GM19035 (cell line): ENCODE measurements around the gene B4GALNT1.
A peak's percentile ranks its signal among the peaks of the same experiment; 100 is the strongest.
"Not testable (repeated sequence)": the region's sequence is repeated elsewhere in the genome, so short reads cannot be mapped to it uniquely, and the experiment has no call there.

ENCODE experiments used
- ATAC-seq: cut with Tn5 transposase; IDR thresholded peaks from one replicate; pipeline ENCODE4 v1.9.1; 2021; ENCODE audit not compliant: unreplicated experiment

The B4GALNT1 gene

DNA sequence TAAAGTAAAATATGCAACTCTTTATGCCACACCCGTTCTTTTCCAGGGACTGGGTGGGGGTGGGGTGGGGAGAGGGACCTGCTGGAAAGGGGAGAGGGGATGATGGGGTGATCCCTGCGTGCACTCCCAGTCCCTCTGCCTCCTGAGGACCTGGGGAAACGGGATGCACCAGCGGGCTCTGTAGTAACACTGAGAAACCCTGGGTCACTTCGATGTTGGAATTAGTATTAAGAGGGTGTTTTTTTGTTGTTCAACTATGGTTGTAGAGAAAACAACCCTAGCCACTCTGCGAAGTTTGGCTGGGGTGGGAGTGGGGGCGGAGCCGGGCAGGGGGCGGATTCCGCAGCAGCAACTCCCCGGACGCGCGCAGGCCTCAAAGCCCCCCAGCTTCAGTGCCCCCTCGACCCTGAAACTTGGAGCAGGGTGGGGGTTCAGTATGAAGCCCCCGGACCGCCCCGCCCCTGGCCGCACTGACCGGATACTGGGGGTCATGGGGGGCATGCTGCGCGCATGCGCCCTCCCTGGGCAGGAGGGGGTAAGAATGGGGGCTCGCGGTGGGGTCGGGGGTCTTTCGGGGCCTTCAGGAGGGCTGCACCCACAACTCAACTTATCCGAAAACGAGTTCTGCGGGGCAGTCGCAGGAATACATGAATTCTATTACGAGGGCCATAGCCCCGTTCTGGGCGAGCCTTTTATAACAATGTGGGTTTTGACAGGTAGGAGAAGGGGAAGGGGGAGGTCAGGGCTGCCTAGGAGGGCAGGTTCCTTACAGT lies 23.0 kb downstream of the B4GALNT1 start:
- ATAC-seq: no peak

DNA sequence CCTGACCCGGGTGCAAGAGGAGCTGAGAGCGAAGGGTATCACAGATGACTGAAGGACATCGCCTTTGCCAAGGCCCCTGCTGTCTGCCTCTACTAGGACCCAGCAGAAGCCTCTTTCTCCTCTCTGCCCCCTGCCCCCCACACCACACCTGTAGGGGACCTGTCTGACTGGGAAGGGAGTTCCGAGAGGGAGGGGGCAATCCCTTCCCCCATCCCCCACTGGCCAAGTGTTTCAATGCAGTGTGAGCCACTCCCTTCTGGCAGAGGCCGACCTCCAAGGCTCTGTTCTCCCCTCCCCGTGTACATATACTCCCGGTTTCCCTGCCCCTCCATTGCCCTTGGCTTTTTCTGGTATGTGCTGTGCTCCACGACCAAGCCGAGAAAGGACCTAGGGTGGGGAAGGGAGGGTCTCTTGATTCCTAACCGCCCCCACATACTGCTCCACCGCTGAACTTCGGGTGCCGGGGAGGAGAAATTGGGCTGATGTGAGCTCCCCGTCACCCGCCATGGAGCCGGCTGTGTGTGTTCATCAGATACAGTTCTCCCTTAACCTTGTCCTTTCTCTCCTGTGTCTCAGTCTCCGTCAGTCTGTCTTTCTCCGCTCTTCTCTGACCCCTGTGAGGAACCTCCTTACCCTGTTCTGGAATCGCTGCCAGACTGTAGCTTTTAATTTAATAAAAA lies 23.8 kb downstream of the B4GALNT1 start:
- no peak for ATAC-seq

DNA sequence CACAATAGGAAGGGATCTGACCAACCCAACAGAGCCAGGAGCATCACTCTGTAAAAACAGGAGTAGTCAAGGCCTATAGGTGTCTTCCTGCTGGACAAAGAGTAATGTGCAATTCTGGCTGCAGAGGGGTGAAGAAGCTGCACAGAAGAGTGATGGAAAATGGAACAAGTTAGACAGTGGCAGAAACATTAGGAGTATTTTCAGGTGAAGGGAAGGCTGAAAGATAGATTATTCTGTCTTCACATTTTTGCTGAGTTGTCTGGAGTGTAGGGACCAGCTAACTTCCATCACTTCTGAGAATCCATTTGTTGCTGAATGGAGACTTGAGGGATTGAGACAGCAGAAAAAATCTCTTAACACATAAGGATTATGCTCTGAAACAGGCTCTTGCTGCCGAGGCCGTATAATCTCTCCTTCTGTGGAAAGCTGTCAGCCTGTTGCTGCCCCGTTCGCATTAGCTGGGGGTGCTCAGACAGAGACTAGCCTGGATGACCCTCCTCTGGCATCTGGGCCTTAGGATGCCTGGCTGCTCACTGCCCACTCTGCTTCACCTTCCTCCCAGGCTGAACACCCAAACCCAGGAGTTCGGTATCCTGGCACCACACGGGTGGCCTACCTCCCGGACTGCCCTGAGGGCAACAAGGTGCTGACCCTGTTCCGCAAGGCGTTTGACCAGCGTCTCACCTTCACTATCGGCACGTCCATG lies 24.9 kb downstream of the B4GALNT1 start:
- no peak for ATAC-seq

DNA sequence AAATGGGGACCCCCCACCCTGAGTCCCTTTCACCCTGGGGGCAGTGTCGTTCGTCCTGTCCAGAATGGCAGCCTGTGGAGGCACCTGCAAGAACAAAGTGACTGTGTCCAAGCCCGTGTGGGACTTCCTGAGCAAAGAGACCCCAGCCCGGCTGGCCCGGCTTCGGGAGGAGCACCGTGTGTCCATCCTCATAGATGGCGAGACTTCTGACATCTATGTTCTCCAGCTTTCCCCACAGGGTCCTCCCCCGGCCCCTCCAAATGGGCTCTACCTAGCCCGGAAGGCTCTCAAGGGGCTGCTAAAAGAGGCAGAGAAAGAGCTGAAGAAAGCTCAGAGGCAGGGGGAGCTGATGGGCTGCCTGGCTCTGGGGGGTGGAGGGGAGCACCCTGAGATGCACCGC lies 26.2 kb downstream of the B4GALNT1 start:
- no peak for ATAC-seq

DNA sequence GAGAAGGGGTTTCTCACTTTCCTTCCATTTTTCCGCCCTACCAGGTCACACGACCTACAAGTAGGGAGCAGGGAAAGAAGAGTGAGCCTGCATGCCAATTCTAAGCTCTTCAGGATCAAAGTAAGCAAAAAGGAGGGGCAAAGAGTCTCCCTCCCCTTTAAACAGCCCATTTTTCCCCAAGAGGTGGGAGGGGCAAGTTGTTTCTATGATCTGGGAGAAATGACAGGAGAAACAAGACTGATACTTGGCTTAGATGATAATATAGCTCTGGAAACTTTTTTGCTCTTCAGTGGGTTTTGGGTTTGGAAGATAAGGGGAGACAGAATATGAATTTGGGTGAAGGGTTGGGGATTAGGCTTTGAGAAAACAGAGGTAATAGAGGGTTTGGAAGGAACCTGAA lies 26.6 kb downstream of the B4GALNT1 start:
- no peak for ATAC-seq

DNA sequence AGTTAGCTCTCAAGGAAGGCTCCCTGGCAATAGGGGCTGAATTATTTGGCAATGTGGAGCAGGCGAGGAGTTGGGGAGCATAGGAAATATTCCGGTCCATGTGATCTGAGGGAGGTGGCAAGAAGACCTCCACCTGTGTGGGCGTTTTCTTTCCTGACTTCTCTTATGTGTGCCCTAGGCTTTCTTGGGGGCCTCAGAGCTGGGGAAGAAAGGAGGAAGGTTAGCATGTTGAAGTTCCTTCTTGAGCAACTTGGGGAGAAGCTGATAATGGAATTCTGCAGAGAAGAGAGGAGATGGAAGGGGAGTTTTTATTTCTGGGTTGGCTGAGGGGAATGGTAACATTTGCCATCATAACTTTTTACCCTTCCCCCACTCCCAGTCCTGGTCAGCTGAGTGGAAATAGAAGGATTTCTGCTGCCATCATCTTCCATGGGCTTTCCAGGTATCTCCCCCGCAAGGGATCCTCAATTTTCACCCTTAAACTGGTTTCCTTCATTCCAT lies 27.1 kb downstream of the B4GALNT1 start:
- no peak for ATAC-seq

DNA sequence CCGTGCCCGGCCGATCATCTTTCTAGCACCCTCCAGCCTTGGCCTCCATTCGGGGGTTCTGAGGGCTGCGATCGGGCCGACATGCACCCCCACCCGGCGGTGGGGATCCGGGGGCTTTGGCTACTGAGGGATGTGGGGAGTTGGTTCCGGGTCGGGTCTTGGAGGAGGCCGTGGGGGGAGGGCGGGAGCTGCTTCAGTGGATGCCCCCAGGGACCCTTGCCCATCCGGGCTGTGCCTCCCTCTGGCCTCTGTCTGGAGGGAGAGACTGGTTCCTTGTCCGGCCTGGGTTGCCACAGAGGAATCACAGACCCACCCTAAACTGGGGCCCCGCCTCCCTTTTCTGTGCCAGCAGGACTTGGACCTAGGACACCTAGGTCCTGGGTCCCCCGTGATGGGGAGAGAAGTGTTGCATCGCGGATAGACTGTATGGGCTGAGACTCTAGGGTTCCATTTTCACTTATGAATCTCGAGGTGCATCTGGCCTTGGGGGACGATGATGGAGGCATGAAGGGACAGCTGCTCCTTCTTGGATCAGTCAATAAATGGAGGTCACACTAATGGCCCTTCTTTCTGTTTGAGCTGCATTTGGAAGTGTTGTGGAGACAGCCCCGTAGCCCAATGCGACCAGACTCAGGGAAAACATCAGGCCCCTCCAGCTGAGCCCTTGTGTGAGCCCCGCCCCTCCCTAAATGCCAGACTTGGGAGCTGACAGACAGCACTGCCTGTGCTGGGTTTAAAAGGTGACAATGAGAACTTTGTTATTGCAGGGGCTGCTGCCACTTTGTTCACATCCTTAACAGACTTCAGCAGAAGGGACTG lies 27.8 kb downstream of the B4GALNT1 start:
- ATAC-seq: peak; percentile 31

DNA sequence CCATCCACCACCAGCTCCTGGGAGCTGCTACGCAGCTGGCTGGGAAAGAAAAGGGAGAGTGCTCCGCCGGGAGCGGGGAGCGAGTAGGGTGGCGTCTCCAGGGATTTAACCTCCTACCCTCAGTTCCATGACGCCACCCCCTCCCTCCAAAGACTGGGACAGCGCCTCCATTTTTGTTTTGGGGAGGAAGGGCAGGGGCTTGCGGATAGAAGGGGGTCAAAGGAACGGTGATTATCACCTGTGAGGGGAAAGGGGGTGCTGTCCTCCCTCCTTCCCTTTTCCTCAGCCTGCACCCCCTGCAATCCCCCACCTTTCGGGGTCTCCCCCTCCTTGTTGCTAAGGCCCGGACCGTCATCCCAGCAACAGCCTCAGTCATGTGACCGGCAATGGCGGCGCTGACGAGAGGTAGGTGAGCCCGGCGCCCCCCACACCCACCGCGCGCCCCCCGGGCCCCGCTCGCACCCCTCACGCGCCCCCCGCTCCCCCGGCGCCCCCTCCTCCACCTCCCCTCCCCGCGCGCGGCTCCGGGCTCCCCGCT lies 28.5 kb downstream of the B4GALNT1 start, which contains the start of gene DTX3:
Gene DTX3 (plus strand): TSS at position 371 of the 538 bp plus-strand sequence. CDS start 1,694 bp downstream, outside the sequence.
- peak; percentile 64 for ATAC-seq

DNA sequence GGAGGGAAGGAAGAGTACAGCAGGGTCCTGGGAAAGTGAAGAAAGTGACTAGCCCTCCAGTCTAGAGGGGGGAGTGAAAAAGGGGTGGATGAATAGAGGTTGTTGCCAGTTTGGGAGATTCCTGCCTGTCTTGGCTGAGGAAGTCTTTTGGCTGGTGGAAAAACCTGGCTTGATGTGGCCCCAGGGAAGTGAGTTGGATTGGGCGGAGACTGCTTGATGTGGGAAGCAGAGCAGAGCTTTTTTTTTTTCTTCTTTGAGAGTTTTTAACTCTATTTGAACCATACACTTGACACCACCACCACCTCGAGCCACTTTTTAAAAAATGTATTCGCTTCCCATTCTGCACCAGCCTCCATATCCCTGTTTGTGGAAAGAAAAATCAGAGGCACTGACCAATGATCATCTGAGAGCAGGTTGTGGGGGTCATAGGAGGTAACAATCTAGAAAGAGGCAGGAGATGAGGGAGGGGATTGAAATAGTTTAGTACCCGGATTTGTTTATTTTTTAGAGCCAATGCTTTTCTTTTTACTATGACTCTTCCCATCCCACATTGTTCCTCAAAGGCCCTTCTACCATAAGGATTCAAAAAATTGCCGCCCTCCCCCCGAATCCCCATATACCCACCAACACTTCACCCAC lies 29.1 kb downstream of the B4GALNT1 start:
- no peak for ATAC-seq

DNA sequence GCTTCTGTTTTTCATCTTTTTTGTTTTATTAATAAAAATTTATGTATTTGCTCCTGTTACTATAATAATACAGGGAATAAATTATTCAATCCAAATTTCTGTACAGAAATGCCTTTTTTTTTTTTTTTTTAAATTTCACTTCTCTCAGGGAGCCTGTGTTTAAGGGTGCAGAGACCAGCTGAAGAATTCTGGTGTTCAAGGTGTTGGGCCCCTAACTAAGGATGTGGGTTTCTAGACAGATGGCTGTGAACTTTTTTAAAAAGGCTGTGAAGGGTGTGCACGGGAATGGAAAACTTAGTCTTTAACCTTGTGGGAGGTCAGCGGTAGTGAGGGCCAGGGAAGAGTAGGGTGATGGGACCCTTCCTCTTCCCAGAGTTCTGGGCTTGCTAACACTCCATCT lies 29.7 kb downstream of the B4GALNT1 start:
- no peak for ATAC-seq

DNA sequence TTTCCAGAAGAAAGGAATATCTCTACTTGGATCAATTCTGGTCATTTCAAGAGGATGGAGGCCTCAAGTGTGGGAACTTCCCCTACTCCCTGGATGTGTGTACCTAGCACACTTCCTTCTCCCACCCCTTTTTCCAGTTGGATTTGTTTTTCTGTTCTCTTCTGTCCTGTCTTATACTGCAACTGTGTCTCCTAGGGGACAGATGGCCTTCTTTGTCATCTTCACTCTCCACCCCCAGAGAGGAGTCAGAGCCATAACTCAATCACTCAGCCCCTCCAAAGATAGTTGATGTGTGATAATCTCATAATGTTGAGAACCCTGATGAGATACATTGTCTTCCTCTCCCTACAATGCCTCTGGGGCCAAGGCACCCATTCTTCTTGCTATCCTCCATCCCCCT lies 30.5 kb downstream of the B4GALNT1 start:
- no peak for ATAC-seq

DNA sequence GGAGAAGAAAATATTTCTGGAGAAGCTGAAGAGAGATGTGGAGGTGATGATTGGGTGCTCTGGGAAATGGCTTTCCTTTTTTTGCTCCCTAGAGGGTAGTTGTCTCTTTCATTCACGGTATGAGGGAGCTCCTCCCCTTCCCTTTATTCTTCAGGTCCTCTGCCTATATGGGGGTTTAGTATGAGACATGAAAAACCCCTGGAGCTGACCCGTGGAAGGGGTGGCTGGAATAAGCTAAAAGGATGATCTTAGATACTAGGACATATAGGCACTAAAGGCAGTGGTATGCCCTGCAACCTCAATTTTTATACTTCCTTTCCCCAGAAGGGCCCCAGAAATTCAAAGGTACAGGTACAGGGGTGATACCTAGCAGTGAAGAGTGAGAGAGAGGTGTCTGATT lies 32.6 kb downstream of the B4GALNT1 start:
- no peak for ATAC-seq

DNA sequence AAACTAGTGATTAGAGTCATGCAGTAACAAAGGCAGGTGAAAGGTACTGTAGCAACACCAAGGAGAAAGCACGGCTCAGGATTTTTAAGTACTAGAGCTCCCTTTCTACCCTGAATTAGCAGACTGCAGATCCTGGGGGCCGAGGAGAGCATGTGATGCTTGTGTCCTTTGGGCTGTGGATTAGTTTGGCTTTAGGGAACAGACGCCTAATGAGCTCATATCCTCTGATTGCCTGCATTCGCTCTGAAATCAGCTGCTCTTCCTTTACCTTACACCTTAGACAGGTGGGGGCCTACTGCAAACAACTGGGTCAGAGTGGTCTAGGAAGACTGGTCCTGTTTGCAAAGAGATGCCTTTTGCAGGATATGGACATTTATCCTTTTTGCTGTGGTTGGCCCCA lies 39.8 kb downstream of the B4GALNT1 start:
- ATAC-seq: no peak

DNA sequence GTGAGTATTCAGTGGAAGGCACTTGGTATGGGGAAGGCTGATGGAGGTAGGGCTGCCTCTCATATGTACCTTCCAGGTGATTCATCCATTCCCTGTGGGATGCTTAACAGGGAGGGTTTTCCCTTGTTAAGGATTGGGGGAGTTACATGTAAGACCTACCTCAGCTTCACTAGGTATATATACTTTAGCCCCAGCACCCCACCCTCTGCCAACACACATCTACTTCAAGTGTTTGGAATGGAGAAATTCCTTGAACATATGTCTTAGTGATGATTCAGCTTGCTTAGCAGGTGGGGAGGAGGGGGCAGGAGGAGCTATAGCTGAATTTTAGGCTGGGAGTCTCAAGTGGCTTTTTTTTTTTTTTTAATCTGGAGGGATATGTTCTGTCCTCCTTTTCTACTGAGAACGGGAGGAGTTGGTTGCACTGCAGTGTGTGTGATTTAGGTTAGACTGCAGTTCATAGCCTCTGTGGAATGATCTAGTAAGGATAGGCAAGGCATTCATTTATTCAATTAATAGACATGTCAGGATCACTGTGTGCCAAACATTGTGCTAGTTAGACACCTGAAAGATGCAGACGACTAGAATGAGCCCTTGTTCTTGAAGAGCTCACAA lies 40.3 kb downstream of the B4GALNT1 start:
- ATAC-seq: no peak

DNA sequence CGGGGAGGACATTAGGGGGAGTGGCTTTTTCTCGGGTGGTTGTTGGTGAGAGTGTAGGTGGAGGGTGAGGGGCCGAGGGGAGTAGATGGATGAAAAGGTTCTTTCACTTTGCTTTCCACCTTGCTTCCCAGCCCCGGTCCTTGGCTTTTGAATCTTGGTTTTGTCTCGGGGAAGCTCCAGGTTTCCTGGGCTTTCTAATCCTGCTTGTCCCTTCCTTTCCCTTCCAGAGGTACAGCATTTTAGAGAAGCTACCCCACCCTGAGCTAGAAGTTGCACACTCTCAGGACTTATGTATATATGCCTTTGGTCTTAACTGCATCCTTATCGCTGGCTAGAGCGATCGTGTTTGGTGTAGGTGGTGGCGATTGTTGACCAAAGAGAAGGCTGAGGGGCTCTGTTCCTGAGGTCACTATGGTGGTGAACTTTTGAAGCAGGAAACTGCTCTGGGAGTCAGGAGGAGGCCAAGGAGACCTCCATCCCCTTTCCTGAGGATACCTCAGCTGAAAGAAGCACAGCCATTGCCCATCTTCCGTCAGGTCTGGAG lies 41.1 kb downstream of the B4GALNT1 start:
- ATAC-seq: no peak

DNA sequence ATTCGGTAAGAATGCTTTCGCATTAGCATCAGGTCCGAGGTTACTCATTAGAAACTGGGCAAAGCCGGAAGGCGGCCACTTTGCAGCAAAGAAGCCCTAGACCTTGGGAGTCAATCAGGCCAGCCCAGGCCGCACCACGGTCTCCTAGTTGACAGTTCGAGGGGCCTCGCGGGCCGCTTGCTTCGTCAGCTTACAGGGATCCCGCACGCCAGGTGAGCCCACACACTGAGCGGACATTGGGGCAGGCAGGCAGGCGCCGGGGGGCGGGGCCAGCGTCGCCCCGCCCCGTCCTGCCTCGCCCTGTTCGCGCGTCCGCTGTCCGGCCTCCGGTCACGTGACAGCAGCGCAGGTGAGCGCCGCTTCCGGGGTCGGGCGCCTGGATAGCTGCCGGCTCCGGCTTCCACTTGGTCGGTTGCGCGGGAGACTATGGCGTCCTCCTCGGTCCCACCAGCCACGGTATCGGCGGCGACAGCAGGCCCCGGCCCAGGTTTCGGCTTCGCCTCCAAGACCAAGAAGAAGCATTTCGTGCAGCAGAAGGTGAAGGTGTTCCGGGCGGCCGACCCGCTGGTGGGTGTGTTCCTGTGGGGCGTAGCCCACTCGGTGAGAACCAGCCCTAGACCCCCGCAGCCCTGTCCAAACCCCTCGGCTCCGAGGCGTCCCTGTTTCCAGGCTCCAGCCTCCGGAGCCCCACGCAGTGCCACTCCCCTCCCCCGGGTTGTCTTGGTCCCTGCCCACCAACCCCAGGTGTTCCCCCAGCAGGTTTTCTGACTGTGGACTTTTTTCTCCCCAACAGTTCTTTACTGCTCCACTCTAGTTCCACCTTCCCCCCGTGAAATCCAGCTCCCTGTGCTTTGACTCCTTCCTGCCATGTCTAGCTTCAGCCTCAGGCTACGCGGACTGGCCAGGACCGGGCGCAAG lies 41.9 kb downstream of the B4GALNT1 start, which contains the start of gene PIP4K2C:
Gene PIP4K2C (plus strand): TSS at position 329 of the 918 bp plus-strand sequence. CDS start 98 bp downstream, at position 427.
- ATAC-seq: peak; percentile 94

DNA sequence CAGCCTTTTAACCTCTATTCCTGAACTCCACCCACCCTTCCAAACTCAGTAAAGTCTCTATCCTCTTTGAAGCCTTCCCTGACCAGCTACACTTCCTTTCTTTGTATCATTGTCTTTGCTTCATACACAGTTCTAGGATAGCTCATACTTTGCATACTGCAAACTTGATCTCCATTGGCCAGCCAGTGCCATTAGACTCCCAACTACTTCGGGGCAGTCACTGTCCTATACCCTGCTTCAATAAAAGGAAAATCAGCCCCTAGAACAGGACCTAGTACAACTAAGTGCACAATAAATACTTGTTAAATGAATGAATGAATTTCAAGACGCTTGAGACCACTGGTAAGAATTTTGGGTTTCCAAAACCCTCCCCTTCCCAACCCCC lies 42.5 kb downstream of the B4GALNT1 start:
- no peak for ATAC-seq

DNA sequence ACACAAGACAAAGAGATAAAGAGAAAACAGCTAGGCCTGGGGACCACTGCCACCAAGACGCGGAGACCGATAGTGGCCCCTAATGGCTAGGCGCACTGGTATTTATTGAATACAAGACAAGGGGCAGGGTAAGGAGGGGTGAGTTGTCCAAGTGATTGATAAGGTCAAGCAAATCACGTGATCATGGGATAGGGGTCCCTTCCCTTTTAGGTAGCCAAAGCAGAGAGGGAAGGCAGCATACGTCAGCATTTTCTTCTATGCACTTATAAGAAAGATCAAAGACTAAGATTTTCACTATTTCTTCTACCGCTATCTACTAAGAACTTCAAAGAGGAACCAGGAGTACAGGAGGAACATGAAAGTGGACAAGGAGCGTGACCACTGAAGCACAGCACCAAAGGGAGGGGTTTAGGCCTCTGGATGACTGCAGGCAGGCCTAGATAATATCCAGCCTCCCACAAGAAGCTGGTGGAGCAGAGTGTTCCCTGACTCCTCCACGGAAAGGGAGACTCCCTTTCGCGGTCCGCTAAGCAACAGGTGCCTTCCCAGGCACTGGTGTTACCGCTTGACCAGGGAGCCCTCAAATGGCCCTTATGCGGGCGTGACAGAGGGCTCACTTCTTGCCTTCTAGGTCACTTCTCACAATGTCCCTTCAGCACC lies 43.9 kb downstream of the B4GALNT1 start:
- not testable (repeated sequence) for ATAC-seq
